ENCODE measurements around the gene TMEM200C.

GRCh38 chr18:5937121-5937520 lies 41.8 kb upstream of the TMEM200C start:
- TF ChIP-seq, protein P1, sequence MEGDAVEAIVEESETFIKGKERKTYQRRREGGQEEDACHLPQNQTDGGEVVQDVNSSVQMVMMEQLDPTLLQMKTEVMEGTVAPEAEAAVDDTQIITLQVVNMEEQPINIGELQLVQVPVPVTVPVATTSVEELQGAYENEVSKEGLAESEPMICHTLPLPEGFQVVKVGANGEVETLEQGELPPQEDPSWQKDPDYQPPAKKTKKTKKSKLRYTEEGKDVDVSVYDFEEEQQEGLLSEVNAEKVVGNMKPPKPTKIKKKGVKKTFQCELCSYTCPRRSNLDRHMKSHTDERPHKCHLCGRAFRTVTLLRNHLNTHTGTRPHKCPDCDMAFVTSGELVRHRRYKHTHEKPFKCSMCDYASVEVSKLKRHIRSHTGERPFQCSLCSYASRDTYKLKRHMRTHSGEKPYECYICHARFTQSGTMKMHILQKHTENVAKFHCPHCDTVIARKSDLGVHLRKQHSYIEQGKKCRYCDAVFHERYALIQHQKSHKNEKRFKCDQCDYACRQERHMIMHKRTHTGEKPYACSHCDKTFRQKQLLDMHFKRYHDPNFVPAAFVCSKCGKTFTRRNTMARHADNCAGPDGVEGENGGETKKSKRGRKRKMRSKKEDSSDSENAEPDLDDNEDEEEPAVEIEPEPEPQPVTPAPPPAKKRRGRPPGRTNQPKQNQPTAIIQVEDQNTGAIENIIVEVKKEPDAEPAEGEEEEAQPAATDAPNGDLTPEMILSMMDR (IDR thresholded peaks at IDR 0.05 in 2 of 3, conservative IDR thresholded peaks at IDR 0.05 in 1 of 3; ENCODE audit: control insufficient read depth in 2 of 3, extremely low read depth in 1 of 3, insufficient read depth in 1 of 3, low read depth in 3 of 3, low read length in 3 of 3): no peak
- no peak for TF ChIP-seq HDAC2 (IDR thresholded peaks at IDR 0.05)

Data from GM12878 (cell line).